Measurements from ENCODE around the gene RAB18. TPM values are rescaled to one million over a fixed set of nuclear protein-coding genes. Genes with fewer than 3 reads are reported as not detected.

Gene RAB18
- total and polyA plus RNA-seq, 10 donors, result 21.2 to 104 (median 52.2) TPM

GRCh38 chr10:27513451-27514191, 9.5 kb downstream of the RAB18 start:
- Histone ChIP-seq H3K27ac (no peak overlapping the region), H3K4me3 (no peak overlapping the region), H3K36me3 (peaks cover 0 to 69% (median 18%) of the 10 kb centered on the region in 6 donors), H3K9me3 (no peaks in the 10 kb centered on the region), H3K27me3 (replicated peaks in 1 of 7) (no peaks in the 10 kb centered on the region), H3K4me1 (peaks cover 3 to 86% (median 30%) of the 10 kb centered on the region in 6 donors)
- intact Hi-C loops (cut with DNase I; ENCODE audit: low total_unique reads), result no loop called here
- 45 to 77% (median 63%) methylated on average over 3 of the region's 3 CpGs for WGBS, 5 donors
- TF ChIP-seq POLR2AphosphoS5 (IDR thresholded peaks at IDR 0.05) (no peak), POLR2A (IDR thresholded peaks at IDR 0.05) (no peak), CTCF (IDR thresholded peaks at IDR 0.05 in 8 of 11, conservative IDR thresholded peaks at IDR 0.05 in 3 of 11) (no peak)
- no peak for DNase-seq

DNA sequence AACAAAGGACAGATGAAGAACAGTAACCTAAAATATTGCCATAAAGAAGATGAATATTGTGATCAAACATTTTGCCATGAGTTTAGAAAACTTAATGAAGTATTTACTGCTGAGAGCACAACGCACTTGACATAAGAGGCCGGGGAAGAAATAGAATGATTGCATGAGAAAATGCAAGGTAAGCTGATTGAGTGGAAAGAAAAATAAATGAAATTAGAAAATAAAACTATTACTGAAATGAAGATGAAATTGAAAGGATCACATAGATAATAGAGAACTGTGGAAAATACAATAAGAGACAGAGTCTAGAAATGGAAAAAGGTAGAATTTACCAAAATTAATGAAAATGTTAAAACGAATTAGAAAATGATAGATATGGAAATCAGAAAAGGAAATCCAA, 10.1 kb downstream of the RAB18 start:
- 90 to 98% (median 95%) methylated on average over 3 of the region's 3 CpGs for WGBS, 5 donors
- Histone ChIP-seq H3K4me3 (no peak overlapping the region), H3K9me3 (no peaks in the 10 kb centered on the region), H3K36me3 (peaks cover 0 to 69% (median 18%) of the 10 kb centered on the region in 6 donors), H3K4me1 (peaks cover 3 to 86% (median 30%) of the 10 kb centered on the region in 6 donors), H3K27me3 (replicated peaks in 1 of 7) (no peaks in the 10 kb centered on the region), H3K27ac (no peak overlapping the region)
- intact Hi-C loops (cut with DNase I; ENCODE audit: low total_unique reads), result no loop called here
- no peak for DNase-seq
- TF ChIP-seq POLR2AphosphoS5 (IDR thresholded peaks at IDR 0.05) (no peak), CTCF (IDR thresholded peaks at IDR 0.05 in 8 of 11, conservative IDR thresholded peaks at IDR 0.05 in 3 of 11) (no peak), POLR2A (IDR thresholded peaks at IDR 0.05) (no peak)

DNA sequence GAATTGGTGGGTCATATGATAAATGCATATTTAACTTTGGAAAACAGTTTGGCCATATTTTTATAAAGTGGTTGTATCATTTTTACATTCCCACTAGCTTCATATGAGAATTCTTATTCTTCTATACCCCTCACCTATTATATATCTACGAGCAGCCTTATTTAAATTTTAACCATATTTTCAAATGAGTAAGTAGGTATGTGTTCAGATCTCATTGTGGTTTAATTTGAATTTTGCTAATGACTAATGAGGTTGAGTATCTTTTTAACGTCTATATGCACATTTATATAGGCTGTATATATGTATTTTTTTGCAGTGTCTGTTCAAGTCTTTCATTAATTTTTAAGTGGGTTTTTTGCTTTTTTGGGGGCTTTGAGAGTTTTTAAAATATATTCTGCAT, 14.2 kb downstream of the RAB18 start:
- TF ChIP-seq POLR2A (IDR thresholded peaks at IDR 0.05) (no peak), POLR2AphosphoS5 (IDR thresholded peaks at IDR 0.05) (no peak), CTCF (IDR thresholded peaks at IDR 0.05 in 8 of 11, conservative IDR thresholded peaks at IDR 0.05 in 3 of 11) (no peak)
- Histone ChIP-seq H3K4me3 (no peak overlapping the region), H3K27me3 (replicated peaks in 1 of 7) (no peaks in the 10 kb centered on the region), H3K27ac (no peak overlapping the region), H3K4me1 (peaks cover 0 to 85% (median 30%) of the 10 kb centered on the region in 6 donors), H3K36me3 (peaks cover 0 to 32% (median 5%) of the 10 kb centered on the region in 6 donors), H3K9me3 (no peaks in the 10 kb centered on the region)
- WGBS, 5 donors, result 71 to 93% (median 89%) methylated on average over 2 of the region's 2 CpGs
- intact Hi-C loops (cut with DNase I; ENCODE audit: low total_unique reads), result no loop called here
- DNase-seq, result no peak

DNA sequence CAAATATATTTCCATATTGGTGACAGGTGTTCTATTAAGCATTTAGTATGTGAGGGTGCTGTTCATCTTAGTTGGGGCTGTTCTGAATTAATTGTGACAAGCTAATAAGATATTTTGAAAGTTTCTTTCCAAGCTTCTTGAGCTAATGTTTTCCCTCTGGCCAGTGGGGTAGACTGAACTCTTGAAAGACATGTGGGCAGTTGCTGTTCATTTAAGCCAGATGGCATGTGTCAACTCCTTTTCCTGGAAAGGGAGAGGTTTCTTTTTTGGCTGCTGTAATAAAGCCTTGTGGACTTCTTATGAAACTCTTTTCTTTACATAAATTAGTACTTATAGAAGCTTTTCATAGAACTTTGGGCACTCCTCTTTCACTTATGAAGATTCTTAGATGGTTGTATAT, 21.7 kb downstream of the RAB18 start:
- Histone ChIP-seq H3K27ac (peak overlapping the region in 4 of 8 donors; percentile 8 to 33 (median 31)), H3K9me3 (no peaks in the 10 kb centered on the region), H3K27me3 (replicated peaks in 1 of 7) (no peaks in the 10 kb centered on the region), H3K4me3 (no peak overlapping the region), H3K4me1 (peaks cover 7 to 97% (median 43%) of the 10 kb centered on the region in 6 donors), H3K36me3 (peaks cover 0 to 10% (median 0%) of the 10 kb centered on the region in 6 donors)
- DNase-seq, result no peak
- intact Hi-C loops (cut with DNase I; ENCODE audit: low total_unique reads), result no loop called here
- TF ChIP-seq POLR2AphosphoS5 (IDR thresholded peaks at IDR 0.05) (no peak), CTCF (IDR thresholded peaks at IDR 0.05 in 8 of 11, conservative IDR thresholded peaks at IDR 0.05 in 3 of 11) (no peak), POLR2A (IDR thresholded peaks at IDR 0.05) (no peak)

Data from spleen (tissue), 11 donors.